PC-3 (cell line): Measurements from ENCODE around the gene ATIC. TPM values are rescaled to one million over a fixed set of nuclear protein-coding genes. Genes with fewer than 3 reads are reported as not detected.

Source experiments
- ATAC-seq: fragments of 200-7000 bp; cut with Tn5 transposase; 2 replicates; pipeline ENCODE4 v1.9.1; 2020; ENCODE audit warnings: mild to moderate bottlenecking, moderate library complexity
- BruUV-seq: library from RNA; stranded (reverse); fragments of 400-500 nt; replicated peaks from 2 replicates; lab custom pipeline; 2021; lab: Mats Ljungman, UMichigan
- CTCF ChIA-PET: fragments of 300-600 bp; sonication (Branson Sonifier 250); formaldehyde crosslinking; loops from one replicate; lab custom pipeline; 2022; ENCODE audit warnings: antibody characterized with exemption; lab: Charles Lee
- POLR2A ChIA-PET: fragments of 300-600 bp; sonication (Branson Sonifier 250); formaldehyde crosslinking; loops from one replicate; lab custom pipeline; 2022; ENCODE audit warnings: antibody characterized with exemption; ENCODE audit not compliant: unreplicated experiment; lab: Charles Lee
- DNase-seq: peaks from one replicate; pipeline ENCODE4 v3.0.0-alpha.2; 2015
- H2AFZ ChIP-seq: fragments of 300-600 bp; sonication (generic); 2 replicates; pipeline ENCODE4 v1.6.0; 2016; ENCODE audit warnings: antibody characterized with exemption, low read length
- H3F3A ChIP-seq: fragments of 300-600 bp; sonication (generic); one replicate; pipeline ENCODE4 v1.6.0; 2017; ENCODE audit warnings: antibody characterized with exemption, low read length, control low read depth, mild to moderate bottlenecking; ENCODE audit not compliant: unreplicated experiment
- H3K27ac ChIP-seq: fragments of 300-600 bp; sonication (generic); 2 replicates; pipeline ENCODE4 v1.5.1; 2016; ENCODE audit warnings: mild to moderate bottlenecking, low read length
- H3K27me3 ChIP-seq: fragments of 300-600 bp; sonication (generic); 2 replicates; pipeline ENCODE4 v1.6.1; 2016; ENCODE audit warnings: low read length, mixed read lengths
- H3K36me3 ChIP-seq: fragments of 300-600 bp; sonication (generic); 2 replicates; pipeline ENCODE4 v1.6.1; 2016; ENCODE audit warnings: low read depth, mixed run types, low read length, mixed read lengths
- H3K4me1 ChIP-seq: fragments of 300-600 bp; sonication (generic); 2 replicates; pipeline ENCODE4 v1.5.1; 2016; ENCODE audit warnings: low read length; ENCODE audit not compliant: insufficient read depth
- H3K4me2 ChIP-seq: fragments of 300-600 bp; sonication (generic); 2 replicates; pipeline ENCODE4 v1.6.0; 2016; ENCODE audit warnings: low read length
- H3K4me3 ChIP-seq: fragments of 300-600 bp; sonication (generic); 2 replicates; pipeline ENCODE4 v1.5.1; 2016; ENCODE audit warnings: mild to moderate bottlenecking, low read length, mixed read lengths
- H3K79me2 ChIP-seq: fragments of 300-600 bp; sonication (generic); 2 replicates; pipeline ENCODE4 v1.6.1; 2017; ENCODE audit warnings: low read length, mixed read lengths
- H3K9ac ChIP-seq: fragments of 300-600 bp; sonication (generic); 2 replicates; pipeline ENCODE4 v1.6.0; 2016; ENCODE audit warnings: mild to moderate bottlenecking, low read length
- H3K9me2 ChIP-seq: fragments of 300-600 bp; sonication (generic); replicated peaks from 2 replicates; pipeline ENCODE4 v1.6.1; 2016; ENCODE audit warnings: mixed run types, low read length, mixed read lengths
- H3K9me3 ChIP-seq: fragments of 300-600 bp; sonication (generic); 2 replicates; pipeline ENCODE4 v1.6.1; 2016; ENCODE audit warnings: low read length, mixed read lengths
- H4K20me1 ChIP-seq: fragments of 300-600 bp; sonication (generic); 2 replicates; pipeline ENCODE4 v1.6.1; 2016; ENCODE audit warnings: low read length, mixed read lengths
- CTCF ChIP-seq: fragments of 300-600 bp; sonication (generic); conservative IDR thresholded peaks from 2 replicates; pipeline ENCODE4 v1.5.1; 2017; ENCODE audit warnings: antibody characterized with exemption, low read depth, mild to moderate bottlenecking, low read length
- EZH2 ChIP-seq: fragments of 300-600 bp; sonication (generic); IDR thresholded peaks from one replicate; pipeline ENCODE4 v1.6.1; 2017; ENCODE audit warnings: antibody characterized with exemption, mild to moderate bottlenecking, low read length; ENCODE audit not compliant: unreplicated experiment
- EZH2phosphoT487 ChIP-seq: fragments of 300-600 bp; sonication (generic); IDR thresholded peaks from 2 replicates; pipeline ENCODE4 v1.6.1; 2018; ENCODE audit warnings: mild to moderate bottlenecking, antibody characterized with exemption, low read length, borderline replicate concordance
- intact Hi-C: fragments of 100-400 bp; cut with micrococcal nuclease; formaldehyde crosslinking; loops from 2 replicates; pipeline ENCODE4 v1.9.0; 2023
- total RNA-seq: library from RNA; depleted of rRNA; stranded (reverse); fragments of >200 nt; gene quantifications from 2 replicates; pipeline ENCODE4 v1.2.3, GENCODE V29; 2014

ATIC gene
- total RNA-seq, 1 experiment from 2014 or later: 41.7 TPM

DNA sequence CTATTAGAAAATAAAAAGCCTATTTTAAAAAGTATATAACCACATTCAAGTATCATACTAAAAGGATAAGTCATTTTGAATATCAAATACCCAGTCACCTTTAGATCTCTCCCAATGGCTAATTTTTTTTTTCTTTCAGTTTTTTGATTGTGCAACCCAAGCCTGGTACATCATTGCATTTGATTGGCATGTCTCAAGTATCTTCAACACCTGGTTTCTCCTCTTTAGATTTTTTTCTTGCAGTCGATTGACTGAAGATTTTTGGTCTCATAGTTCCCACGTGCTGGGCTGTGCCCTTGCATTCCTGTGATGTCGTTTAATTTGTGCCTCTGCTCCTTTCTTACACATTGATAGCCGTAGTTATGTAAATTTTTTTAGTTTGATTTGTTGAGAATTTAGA, 40.7 kb downstream of the ATIC start:
- Histone ChIP-seq H2AFZ (no peak overlapping the region), H3K9ac (no peak overlapping the region), H3K27me3 (no peaks in the 10 kb centered on the region), H3K9me2 (no peaks in the 10 kb centered on the region), H3K4me2 (no peak overlapping the region), H3K36me3 (peaks cover 26% of the 10 kb centered on the region), H3K4me3 (no peak overlapping the region), H3K27ac (no peak overlapping the region), H4K20me1 (no peaks in the 10 kb centered on the region), H3K9me3 (no peaks in the 10 kb centered on the region), H3F3A (no peaks in the 10 kb centered on the region), H3K4me1 (no peaks in the 10 kb centered on the region), H3K79me2 (no peaks in the 10 kb centered on the region)
- BruUV-seq: no TSS peak
- no peak for TF ChIP-seq CTCF
- no peak for TF ChIP-seq EZH2phosphoT487
- TF ChIP-seq EZH2: no peak
- CTCF ChIA-PET: no interaction called here
- POLR2A ChIA-PET: no interaction called here
- no peak for ATAC-seq
- intact Hi-C loops: no loop called here
- DNase-seq: no peak

GRCh38 chr2:215354771-215355695, 43.2 kb downstream of the ATIC start:
- Histone ChIP-seq H2AFZ (no peak overlapping the region), H3K4me2 (no peak overlapping the region), H3K9ac (no peak overlapping the region), H4K20me1 (no peaks in the 10 kb centered on the region), H3K4me1 (no peaks in the 10 kb centered on the region), H3K27ac (no peak overlapping the region), H3K79me2 (no peaks in the 10 kb centered on the region), H3K36me3 (peaks cover 7% of the 10 kb centered on the region), H3K4me3 (no peak overlapping the region), H3F3A (no peaks in the 10 kb centered on the region), H3K9me2 (no peaks in the 10 kb centered on the region), H3K27me3 (no peaks in the 10 kb centered on the region), H3K9me3 (no peaks in the 10 kb centered on the region)
- POLR2A ChIA-PET: no interaction called here
- no TSS peak for BruUV-seq
- intact Hi-C loops: no loop called here
- ATAC-seq: no peak
- CTCF ChIA-PET: interaction anchor here (0.5 to 0.6 kb wide), 2 partner anchors 86 to 176 kb away, joined by 3 to 4 read pairs; no protein-coding TSS in a partner anchor
- no peak for TF ChIP-seq CTCF
- TF ChIP-seq EZH2: no peak
- no peak for TF ChIP-seq EZH2phosphoT487
- no peak for DNase-seq

DNA sequence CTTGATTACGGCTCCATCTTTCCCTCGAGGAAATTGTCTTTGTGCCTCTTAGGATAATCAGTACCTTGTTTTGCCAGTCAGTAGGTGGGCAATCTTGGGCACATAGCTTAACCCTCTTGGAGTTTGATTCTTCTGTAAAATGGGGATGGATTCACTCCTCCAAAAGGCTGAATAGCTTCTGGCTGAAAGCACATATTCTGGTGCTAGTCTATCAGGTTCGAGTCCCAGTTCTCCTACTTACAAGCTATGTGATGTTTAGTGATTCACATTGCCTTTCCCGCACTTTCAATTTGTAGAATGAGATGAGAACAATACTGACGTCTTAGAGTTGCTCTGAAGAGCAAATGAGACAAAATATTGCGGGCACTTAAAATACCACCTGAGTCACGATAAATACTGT, 43.9 kb downstream of the ATIC start:
- DNase-seq (no peak), ATAC-seq (no peak)
- H3K9ac ChIP-seq: no peak overlapping the region
- H3K4me2 ChIP-seq: no peak overlapping the region
- BruUV-seq: no TSS peak
- H2AFZ ChIP-seq: no peak overlapping the region
- H3K9me2 ChIP-seq: no peaks in the 10 kb centered on the region
- no peaks in the 10 kb centered on the region for H3K9me3 ChIP-seq
- H3K4me3 ChIP-seq: no peak overlapping the region
- TF ChIP-seq EZH2 (no peak), CTCF (no peak), EZH2phosphoT487 (no peak)
- H3K27me3 ChIP-seq: no peaks in the 10 kb centered on the region
- no peak overlapping the region for H3K27ac ChIP-seq
- no peaks in the 10 kb centered on the region for H3K4me1 ChIP-seq
- no peaks in the 10 kb centered on the region for H3F3A ChIP-seq
- H3K36me3 ChIP-seq: peaks cover 6% of the 10 kb centered on the region
- ChIA-PET CTCF (interaction anchor here (0.5 kb wide), 1 partner anchor 86 kb away, joined by 4 read pairs; no protein-coding TSS in a partner anchor), POLR2A (no interaction called here)
- H3K79me2 ChIP-seq: no peaks in the 10 kb centered on the region
- intact Hi-C loops: no loop called here
- no peaks in the 10 kb centered on the region for H4K20me1 ChIP-seq
